ENCODE results near the gene MITD1. TPM values are rescaled to one million over a fixed set of nuclear protein-coding genes. Genes with fewer than 3 reads are reported as not detected.

The MITD1 gene
- total and polyA plus RNA-seq, 2 experiments from 2014 or later, result 32.7 to 44.8 TPM

DNA sequence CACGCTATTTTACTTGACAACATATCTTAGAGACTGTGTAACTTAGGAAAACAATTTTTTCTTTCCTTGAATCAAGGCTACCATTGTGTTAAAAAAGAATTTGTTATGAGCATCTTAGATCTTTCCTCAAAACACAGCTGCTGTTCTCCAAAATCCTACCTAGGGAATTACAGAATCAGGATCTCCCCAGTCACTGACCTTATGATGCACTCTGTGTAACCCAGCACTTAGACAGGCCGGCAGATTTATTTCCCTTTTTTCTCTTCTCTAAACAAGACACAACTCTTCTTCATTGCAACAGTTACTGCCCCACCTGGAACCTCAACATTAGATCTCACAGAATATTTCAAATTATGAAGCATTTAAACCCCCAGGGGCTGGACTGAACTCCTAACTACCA lies 52.9 kb downstream of the MITD1 start:
- Histone ChIP-seq H3K27ac (no peak overlapping the region), H3K79me2 (no peaks in the 10 kb centered on the region), H3K4me3 (no peak overlapping the region), H3K36me3 (replicated peaks; ENCODE audit: insufficient read depth, low read depth) (no peaks in the 10 kb centered on the region), H3K9me3 (ENCODE audit: low read depth) (peaks cover 4% of the 10 kb centered on the region), H3K9me2 (replicated peaks; ENCODE audit: insufficient read depth) (no peaks in the 10 kb centered on the region), H3K4me1 (ENCODE audit: insufficient read depth) (no peaks in the 10 kb centered on the region), H3K27me3 (no peaks in the 10 kb centered on the region), H3K4me2 (no peak overlapping the region), H4K20me1 (ENCODE audit: insufficient read depth, poor library complexity, severe bottlenecking) (no peaks in the 10 kb centered on the region), H2AFZ (no peak overlapping the region)
- WGBS (ENCODE audit: low lambda C conversion rate, missing lambda C conversion rate), result 90% methylated on average over 2 of the region's 2 CpGs
- TF ChIP-seq EZH2 (IDR thresholded peaks at IDR 0.05; ENCODE audit: borderline replicate concordance) (no peak), EZH2phosphoT487 (IDR thresholded peaks at IDR 0.05; ENCODE audit: low read depth, severe bottlenecking, unreplicated experiment) (no peak)
- TF ChIP-seq, protein P1, sequence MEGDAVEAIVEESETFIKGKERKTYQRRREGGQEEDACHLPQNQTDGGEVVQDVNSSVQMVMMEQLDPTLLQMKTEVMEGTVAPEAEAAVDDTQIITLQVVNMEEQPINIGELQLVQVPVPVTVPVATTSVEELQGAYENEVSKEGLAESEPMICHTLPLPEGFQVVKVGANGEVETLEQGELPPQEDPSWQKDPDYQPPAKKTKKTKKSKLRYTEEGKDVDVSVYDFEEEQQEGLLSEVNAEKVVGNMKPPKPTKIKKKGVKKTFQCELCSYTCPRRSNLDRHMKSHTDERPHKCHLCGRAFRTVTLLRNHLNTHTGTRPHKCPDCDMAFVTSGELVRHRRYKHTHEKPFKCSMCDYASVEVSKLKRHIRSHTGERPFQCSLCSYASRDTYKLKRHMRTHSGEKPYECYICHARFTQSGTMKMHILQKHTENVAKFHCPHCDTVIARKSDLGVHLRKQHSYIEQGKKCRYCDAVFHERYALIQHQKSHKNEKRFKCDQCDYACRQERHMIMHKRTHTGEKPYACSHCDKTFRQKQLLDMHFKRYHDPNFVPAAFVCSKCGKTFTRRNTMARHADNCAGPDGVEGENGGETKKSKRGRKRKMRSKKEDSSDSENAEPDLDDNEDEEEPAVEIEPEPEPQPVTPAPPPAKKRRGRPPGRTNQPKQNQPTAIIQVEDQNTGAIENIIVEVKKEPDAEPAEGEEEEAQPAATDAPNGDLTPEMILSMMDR (IDR thresholded peaks at IDR 0.05; ENCODE audit: poor library complexity), result no peak
- no peak for DNase-seq (ENCODE audit: low spot score)

Small RNA genes lying within 50 kb of the gene (small RNA-seq; reads per million reads assigned to genes)
- gene AC092587.1, result not detected

Other genes starting within 250 kb of the MITD1 start
- 0.40 and 0.47 TPM in 2 replicates for gene CRACDL, start 244.8 kb downstream of the MITD1 start, total RNA-seq
- gene CRACDL, start 244.8 kb downstream of the MITD1 start, polyA plus RNA-seq, result 1.4 TPM in 1 of 2 replicates, not detected in the other
- 5.9 and 10.0 TPM in 2 replicates for gene C2orf15, start 39.4 kb downstream of the MITD1 start, total RNA-seq
- 5.8 and 8.9 TPM in 2 replicates for gene C2orf15, start 39.4 kb downstream of the MITD1 start, polyA plus RNA-seq
- 8.8 and 14.1 TPM in 2 replicates for gene TSGA10, start 26.1 kb downstream of the MITD1 start, total RNA-seq
- 5.2 and 5.7 TPM in 2 replicates for gene TSGA10, start 26.1 kb downstream of the MITD1 start, polyA plus RNA-seq
- 5.9 and 6.1 TPM in 2 replicates for gene LIPT1, start 26.1 kb downstream of the MITD1 start, total RNA-seq
- 5.8 and 5.9 TPM in 2 replicates for gene LIPT1, start 26.1 kb downstream of the MITD1 start, polyA plus RNA-seq
- gene MRPL30, start 126 bp upstream of the MITD1 start, total RNA-seq, result 36.6 TPM in 2 replicates
- 18.5 and 19.4 TPM in 2 replicates for gene MRPL30, start 126 bp upstream of the MITD1 start, polyA plus RNA-seq
- gene LYG2, start 74.6 kb upstream of the MITD1 start, total RNA-seq, result not detected in 2 replicates
- not detected in 2 replicates for gene LYG2, start 74.6 kb upstream of the MITD1 start, polyA plus RNA-seq
- gene LYG1, start 120.1 kb upstream of the MITD1 start, total RNA-seq, result 0.16 and 0.93 TPM in 2 replicates
- 1.9 and 2.4 TPM in 2 replicates for gene LYG1, start 120.1 kb upstream of the MITD1 start, polyA plus RNA-seq
- 47.2 and 48.4 TPM in 2 replicates for gene TXNDC9, start 155.3 kb upstream of the MITD1 start, total RNA-seq
- gene TXNDC9, start 155.3 kb upstream of the MITD1 start, polyA plus RNA-seq, result 34.3 and 36.3 TPM in 2 replicates
- gene EIF5B, start 156.3 kb upstream of the MITD1 start, total RNA-seq, result 19.1 and 29.7 TPM in 2 replicates
- 18.3 and 24.8 TPM in 2 replicates for gene EIF5B, start 156.3 kb upstream of the MITD1 start, polyA plus RNA-seq

Measured in hepatocyte (in vitro differentiated cells).